NCI-H1417 (cell line): Measurements from ENCODE around the gene ODF4.
"Not testable (repeated sequence)": the region's sequence is repeated elsewhere in the genome, so short reads cannot be mapped to it uniquely, and the experiment has no call there.

Experiments used
- DNase-seq, 3 experiments: peaks; one replicate each; lab custom pipeline; 2025; lab: John Stamatoyannopoulos, UW

Gene ODF4

GRCh38 chr17:8368193-8368592 is 28.6 kb downstream of the ODF4 start:
- DNase-seq = no peak

- no peak for DNase-seq
Observed at GRCh38 chr17:8369944-8370343, 30.3 kb downstream of the ODF4 start.

GRCh38 chr17:8371786-8372185 is 32.1 kb downstream of the ODF4 start:
- DNase-seq = no peak

- no peak for DNase-seq
Observed at GRCh38 chr17:8372422-8372821, 32.8 kb downstream of the ODF4 start.

GRCh38 chr17:8373856-8374255 is 34.2 kb downstream of the ODF4 start:
- not testable (repeated sequence) for DNase-seq

GRCh38 chr17:8375738-8376259 is 36.2 kb downstream of the ODF4 start:
- peak in 2 of 3 experiments; percentile 14 to 61 for DNase-seq

- DNase-seq = peak; percentile 74 to 81 (median 75)
Observed at GRCh38 chr17:8376271-8377067, 36.8 kb downstream of the ODF4 start, which contains the start of gene KRABD2. Gene KRABD2 (minus strand): TSS chr17:8376704.

- DNase-seq = peak in 1 of 3 experiments; percentile 8
Observed at GRCh38 chr17:8377422-8377821, 37.8 kb downstream of the ODF4 start.

- not testable (repeated sequence) for DNase-seq
Observed at GRCh38 chr17:8378117-8378516, 38.5 kb downstream of the ODF4 start.

GRCh38 chr17:8380049-8380448 is 40.4 kb downstream of the ODF4 start:
- no peak for DNase-seq

- peak in 1 of 3 experiments; percentile 4 for DNase-seq
Observed at GRCh38 chr17:8382052-8382879, 42.6 kb downstream of the ODF4 start.

GRCh38 chr17:8382880-8383142 is 43.2 kb downstream of the ODF4 start:
- peak in 1 of 3 experiments; percentile 66 for DNase-seq

GRCh38 chr17:8383143-8383822 is 43.6 kb downstream of the ODF4 start, which contains the start of gene RPL26:
Gene RPL26 (minus strand): TSS chr17:8383193. CDS start chr17:8382310, 883 bp downstream.
- peak; percentile 95 to 98 (median 95) for DNase-seq

- no peak for DNase-seq
Observed at GRCh38 chr17:8384801-8385378, 45.2 kb downstream of the ODF4 start.

GRCh38 chr17:8386841-8387240 is 47.2 kb downstream of the ODF4 start:
- DNase-seq = no peak

- no peak for DNase-seq
Observed at GRCh38 chr17:8387914-8388651, 48.4 kb downstream of the ODF4 start.

- DNase-seq = no peak
Observed at GRCh38 chr17:8391711-8392110, 52.1 kb downstream of the ODF4 start.

GRCh38 chr17:8392274-8392673 is 52.6 kb downstream of the ODF4 start:
- no peak for DNase-seq

- no peak for DNase-seq
Observed at GRCh38 chr17:8392674-8393469, 53.2 kb downstream of the ODF4 start.
